ENCODE measurements around the gene TMEM117.
"Not testable (repeated sequence)": the region's sequence is repeated elsewhere in the genome, so short reads cannot be mapped to it uniquely, and the experiment has no call there.

Gene TMEM117

GRCh38 chr12:44031472-44032185, 195.7 kb downstream of the TMEM117 start:
- no peak for DNase-seq

GRCh38 chr12:44034906-44035305, 199.0 kb downstream of the TMEM117 start:
- DNase-seq: no peak

DNA sequence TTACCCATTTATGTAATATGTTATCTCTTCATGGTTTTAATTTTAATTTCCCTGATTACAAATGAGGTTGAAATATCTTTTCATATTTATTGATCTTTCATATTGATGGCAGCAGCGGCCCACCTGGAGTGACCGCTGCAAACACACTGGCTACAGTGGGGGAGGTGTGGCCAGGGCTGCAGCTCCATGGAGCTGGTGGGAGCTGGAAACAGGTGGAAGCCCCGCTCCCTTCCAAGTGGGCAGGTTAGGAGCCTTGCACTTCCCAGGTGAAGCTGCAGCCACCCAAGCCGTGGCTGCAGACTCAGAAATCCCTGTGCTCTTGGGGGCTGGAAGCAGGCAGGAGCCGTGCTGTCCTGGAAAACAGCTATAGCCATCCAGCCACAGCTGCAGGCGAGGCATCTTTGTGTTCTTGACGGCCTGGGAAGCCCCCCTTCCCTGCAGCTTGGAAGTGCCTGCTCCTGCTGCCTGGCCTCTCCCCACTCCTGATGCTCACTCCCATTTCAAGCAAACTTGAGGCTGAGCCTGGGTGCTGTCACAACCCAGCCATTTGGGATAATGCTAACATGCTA, 201.1 kb downstream of the TMEM117 start:
- no peak for DNase-seq

- DNase-seq: no peak
Measured at GRCh38 chr12:44038411-44038810, 202.5 kb downstream of the TMEM117 start.

DNA sequence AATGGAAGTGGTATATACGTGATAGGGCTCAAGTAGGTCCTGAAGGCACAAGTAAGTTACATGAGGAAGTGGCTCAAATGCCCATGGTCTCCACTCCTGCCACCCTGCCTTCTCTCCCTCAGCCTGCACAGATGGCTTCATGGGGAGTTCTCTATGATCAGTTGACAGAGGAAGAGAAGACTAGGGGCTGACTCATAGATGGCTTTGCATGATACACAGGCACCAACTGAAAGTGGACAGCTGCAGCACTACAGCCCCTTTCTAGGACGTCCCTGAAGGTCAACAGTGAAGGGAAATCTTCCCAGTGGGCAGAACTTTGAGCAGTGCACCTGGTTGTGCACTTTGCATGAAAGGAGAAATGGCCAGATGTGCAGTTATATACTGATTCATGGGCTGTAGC, 208.6 kb downstream of the TMEM117 start:
- DNase-seq: not testable (repeated sequence)

- DNase-seq: no peak
Measured at GRCh38 chr12:44046732-44047417, 211.0 kb downstream of the TMEM117 start.

GRCh38 chr12:44052554-44052953, 216.7 kb downstream of the TMEM117 start:
- no peak for DNase-seq

GRCh38 chr12:44053549-44054127, 217.8 kb downstream of the TMEM117 start:
- DNase-seq: no peak

DNA sequence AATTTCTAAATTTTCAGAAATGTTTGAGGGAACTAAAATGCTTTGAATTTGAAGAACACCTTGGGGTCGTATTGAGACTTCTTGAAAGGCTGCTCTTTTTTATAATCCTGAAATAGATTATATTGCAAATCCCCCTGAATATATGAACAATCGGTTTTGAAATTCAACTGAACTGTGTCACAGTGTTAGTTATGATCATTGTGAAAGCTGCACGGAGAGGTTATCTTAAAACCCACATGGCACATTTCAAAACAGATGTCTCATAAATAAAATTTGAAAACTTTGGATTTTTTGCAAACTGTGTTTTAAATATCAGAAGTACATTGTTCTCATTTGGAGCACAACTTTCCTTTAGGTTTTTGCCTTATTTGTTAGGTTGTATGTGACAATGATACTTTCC, 218.4 kb downstream of the TMEM117 start:
- no peak for DNase-seq

DNA sequence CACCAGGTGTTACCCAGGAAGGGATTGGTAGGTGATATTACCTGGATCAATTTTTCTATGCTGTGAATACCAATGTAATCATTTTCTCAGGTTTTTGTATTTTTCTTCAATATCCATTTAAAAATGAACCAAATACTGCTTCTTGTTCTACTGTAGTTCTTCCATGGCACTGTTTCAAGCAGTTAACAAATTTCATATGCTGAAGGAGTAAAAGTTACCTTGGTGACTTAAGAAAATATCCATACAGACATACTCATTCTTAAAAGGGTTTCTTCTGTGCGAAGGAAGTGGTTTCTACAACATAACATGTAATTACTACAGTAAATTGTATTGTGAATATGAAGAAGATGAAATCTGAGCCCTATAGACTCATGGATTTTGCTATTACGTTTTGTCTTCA, 222.5 kb downstream of the TMEM117 start:
- no peak for DNase-seq

DNA sequence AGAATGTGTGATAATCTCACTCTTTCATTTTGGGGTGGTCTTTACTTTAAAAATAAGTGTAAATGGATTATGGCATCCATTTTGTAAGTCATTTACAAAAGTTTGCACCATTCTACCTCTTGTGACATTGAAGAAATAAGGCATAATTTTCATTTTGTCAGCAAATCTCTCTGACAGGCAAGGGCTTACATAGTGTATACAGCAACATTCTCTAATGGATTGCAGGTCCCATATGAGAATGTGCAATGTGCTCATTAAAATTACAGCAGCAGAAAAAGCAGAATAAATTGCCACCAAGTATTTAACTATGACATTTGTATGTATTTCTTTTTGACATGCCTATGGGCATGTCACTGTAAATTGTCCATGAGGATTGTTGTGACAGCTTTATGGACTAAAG, 223.6 kb downstream of the TMEM117 start:
- no peak for DNase-seq

DNA sequence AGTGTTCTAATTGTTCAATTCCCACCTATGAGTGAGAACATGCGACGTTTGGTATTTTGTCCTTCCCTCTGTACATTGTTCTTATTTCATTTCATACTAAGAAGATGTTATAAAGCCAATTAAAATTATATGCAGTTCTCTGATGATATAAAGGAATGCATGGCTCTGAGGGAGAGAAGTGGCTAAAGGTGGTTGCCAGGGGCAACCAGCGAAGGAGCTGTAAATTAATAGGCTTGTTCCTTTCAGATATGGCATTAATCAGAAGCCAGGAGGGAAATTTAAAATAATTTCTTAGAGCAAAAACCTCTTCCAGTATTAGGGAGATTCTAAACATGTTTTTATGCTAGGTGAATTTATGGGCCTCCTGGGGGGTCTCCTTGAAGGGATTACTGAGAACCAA, 227.8 kb downstream of the TMEM117 start:
- DNase-seq: no peak

DNA sequence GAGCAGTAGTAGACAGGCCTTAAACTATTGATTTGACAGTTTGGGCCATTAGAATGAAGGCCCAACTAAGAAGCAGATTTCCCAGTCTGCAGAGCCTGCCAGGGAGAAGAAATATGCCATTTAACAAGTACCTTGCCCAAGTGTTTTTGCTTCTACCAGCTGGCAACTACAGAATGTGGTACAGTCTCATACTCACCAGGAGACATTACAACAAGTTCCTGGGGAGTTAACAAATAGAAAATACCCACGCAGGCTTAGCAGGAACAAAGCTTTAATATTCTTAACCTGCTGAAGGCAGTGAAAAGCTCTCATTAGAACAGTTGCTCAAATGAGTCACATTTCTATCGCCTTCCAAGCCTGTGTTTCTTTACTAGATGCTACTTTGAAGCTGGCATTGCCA, 241.0 kb downstream of the TMEM117 start:
- DNase-seq: no peak

DNA sequence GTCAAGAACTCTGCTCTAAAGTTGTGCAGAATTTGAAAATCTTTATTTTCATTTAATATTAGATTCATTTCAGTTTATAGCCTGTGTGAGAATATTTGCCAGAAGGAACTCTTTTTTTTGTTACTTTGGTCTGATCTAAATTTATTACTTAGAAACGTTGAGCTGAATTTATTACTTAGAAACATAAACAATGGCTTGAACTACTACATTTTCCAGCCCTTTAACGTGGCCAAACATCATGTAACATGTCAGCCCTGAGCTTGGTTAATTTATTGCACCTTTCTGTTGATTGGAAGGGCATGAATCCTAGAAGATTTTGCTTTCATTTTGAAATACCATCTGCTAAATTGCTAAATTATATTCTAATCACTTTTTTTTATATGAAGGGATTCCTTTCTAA, 241.4 kb downstream of the TMEM117 start:
- DNase-seq: no peak

DNA sequence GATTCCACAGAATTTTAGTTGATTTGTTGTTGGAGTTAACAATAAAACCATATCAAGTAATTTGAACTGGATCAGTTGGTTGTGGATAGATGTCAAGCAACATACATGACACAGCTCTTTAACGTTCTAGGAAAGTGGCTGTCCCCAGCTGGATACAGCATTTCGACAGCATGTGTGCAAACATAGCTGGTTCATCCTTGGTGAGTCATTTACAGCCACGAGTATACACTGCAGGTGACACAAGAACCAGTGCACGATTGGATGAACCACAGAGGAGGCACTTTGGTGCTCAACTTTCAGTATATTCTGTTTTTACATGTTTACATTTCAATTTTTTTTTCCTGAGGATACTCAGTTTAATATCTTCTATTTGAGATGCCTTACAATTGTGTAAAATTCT, 242.4 kb downstream of the TMEM117 start:
- DNase-seq: no peak

- DNase-seq: no peak
Measured at GRCh38 chr12:44088647-44089046, 252.8 kb downstream of the TMEM117 start.

DNA sequence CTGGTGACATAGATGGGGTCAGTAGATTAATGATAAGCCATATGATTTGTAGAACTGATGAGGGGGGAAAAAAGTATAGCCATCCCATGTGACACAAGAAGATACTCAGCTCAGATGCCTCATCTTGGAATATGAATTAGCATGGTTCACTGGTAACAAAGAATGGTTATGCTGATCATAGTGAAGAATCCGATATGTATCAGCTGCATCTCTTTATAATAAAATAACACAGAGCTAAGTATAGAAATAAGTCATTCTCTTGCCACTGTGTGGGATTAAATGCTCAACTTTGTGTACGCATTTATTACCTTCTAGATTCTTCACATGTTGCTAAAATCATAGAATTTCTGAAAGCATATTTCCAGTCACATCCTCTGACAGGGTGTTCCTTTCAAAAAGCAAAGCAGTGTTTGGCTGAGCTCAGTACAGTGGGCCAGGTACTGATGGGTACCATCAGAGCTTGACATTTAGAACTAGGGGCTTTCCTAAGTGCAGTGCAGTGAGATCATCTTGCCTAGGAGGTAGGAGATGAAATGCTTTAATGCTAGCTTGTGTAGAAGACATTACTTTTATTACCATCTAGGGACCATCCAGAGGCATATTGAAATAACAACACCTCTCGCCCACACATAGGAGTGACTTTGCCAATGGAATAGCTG, 256.2 kb downstream of the TMEM117 start:
- DNase-seq: no peak

DNA sequence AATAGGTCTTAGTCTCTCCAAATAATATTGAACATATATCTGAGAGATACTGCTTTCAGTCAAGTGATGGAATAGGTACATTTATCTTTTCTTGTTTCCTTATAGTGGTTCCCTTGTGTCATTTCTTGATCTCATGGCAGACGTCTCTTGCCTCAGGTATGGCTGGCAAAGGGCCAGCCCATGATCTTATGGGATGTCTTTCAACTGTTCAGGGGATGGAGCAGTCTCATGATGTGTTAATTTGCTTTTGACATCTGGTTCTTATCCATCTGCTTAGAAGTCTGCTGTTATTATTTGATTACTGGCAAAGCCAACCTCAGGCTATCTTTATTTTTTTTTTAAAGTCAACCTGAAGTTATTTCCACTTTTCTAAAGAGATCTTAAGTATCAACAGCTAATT, 262.9 kb downstream of the TMEM117 start:
- no peak for DNase-seq

DNA sequence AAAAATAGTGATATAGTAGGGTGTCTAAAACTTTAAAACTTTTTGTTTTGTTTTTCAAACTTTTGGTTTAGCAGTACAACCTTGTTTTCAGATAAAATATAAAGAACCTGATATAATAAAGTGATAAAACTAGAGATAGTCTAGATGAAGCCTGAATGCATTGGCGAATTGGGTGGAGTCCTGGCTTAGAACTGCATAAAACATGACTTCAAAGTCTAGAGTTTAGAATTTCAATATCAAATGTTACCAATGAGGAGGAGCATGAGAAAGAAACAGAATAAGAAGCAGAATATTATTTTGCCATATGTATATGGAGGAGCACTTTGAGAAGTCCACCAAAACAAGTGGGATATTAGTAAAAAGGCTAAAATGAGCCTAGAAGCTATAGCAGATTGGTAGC, 263.6 kb downstream of the TMEM117 start:
- DNase-seq: no peak

DNA sequence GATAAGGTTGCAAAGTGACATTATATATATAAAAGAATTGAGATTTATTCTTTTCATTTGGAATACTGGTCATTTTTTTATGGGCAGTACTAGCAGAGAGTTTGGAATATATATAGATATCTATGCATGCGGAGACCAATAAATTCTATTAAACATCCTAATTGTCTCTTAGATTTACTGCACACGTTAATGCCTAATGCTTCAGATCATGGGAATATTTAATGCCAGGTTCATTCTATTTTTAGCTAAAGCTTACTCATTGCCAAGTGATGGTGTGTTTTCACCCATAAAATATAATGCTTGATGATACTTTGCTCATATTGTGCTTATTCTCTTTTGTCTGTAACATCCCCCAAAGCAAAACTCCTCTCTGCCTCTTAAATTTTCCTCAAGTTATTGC, 264.4 kb downstream of the TMEM117 start:
- no peak for DNase-seq

GRCh38 chr12:44101475-44101874, 265.6 kb downstream of the TMEM117 start:
- DNase-seq: no peak

DNA sequence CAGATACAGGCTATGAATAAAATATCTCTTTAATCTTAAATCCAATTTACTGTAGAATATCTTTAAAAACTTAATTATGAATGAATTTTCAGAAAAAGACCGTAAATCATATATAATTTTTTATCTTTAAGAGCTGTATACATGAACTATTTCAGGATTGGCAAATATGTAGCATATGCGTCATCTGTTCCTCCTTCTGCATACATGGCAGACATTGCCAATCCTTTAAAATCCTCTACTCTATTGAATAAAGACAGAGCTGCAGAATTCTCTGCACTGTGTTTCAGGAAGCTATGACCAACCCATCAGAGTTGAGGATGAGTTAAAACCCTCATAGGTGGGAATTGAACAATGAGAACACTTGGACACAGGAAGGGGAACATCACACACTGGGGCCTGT, 279.0 kb downstream of the TMEM117 start:
- no peak for DNase-seq

- DNase-seq: no peak
Measured at GRCh38 chr12:44117337-44117736, 281.5 kb downstream of the TMEM117 start.

DNA sequence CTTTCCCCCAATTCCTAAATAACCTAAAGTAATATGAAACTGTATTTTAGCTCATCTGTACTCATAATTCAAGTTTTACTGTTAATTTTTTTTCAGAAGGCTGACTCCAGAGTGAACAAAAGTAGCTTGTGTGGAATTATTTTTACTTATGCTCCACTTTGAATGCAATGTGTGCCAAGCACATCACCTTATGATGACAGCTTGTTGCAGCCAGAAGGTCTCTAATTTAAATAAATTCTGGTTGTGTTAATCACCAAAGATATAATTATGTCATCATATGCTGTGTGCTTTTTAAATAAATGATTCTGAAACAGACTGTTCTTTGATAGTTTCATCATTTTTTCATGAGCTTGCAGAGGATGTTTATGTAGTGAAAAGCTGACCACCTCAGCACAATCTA, 283.1 kb downstream of the TMEM117 start:
- DNase-seq: no peak
